BLaER1 treated with 17β-estradiol and CSF1 and Interleukin-3, amounts not matched to agents 10 nM and 100 nM (cell line): ENCODE measurements around the gene TMEM229A.
"Not testable (repeated sequence)": the region's sequence is repeated elsewhere in the genome, so short reads cannot be mapped to it uniquely, and the experiment has no call there.

ENCODE experiments used
- H3K27ac ChIP-seq, 11 experiments: shearing (Covaris generic); formaldehyde crosslinking; 2 replicates each; pipeline ENCODE4 v1.8.1; 2022
- H3K27me3 ChIP-seq, 11 experiments: shearing (Covaris generic); formaldehyde crosslinking; 2 replicates each; pipeline ENCODE4 v1.8.1; 2022
- H3K36me3 ChIP-seq, 11 experiments: shearing (Covaris generic); formaldehyde crosslinking; 2 replicates each; pipeline ENCODE4 v1.8.1; 2022
- H3K4me1 ChIP-seq, 10 experiments: shearing (Covaris generic); formaldehyde crosslinking; 2 replicates each; pipeline ENCODE4 v1.8.1; 2022
- H3K4me2 ChIP-seq, 11 experiments: shearing (Covaris generic); formaldehyde crosslinking; 2 replicates each; pipeline ENCODE4 v1.8.1; 2022
- H3K4me3 ChIP-seq, 10 experiments: shearing (Covaris generic); formaldehyde crosslinking; 2 replicates each; pipeline ENCODE4 v1.8.1; 2022
- H3K9ac ChIP-seq, 11 experiments: shearing (Covaris generic); formaldehyde crosslinking; 2 replicates each; pipeline ENCODE4 v1.8.1; 2022
- H3K9me3 ChIP-seq, 11 experiments: shearing (Covaris generic); formaldehyde crosslinking; replicated peaks in 1 of 11; 2 replicates each; pipeline ENCODE4 v1.8.1; 2022
- H4K20me1 ChIP-seq, 11 experiments: shearing (Covaris generic); formaldehyde crosslinking; 2 replicates each; pipeline ENCODE4 v1.8.1; 2022
- Cebpa-rat ChIP-seq, 11 experiments: shearing (Covaris generic); IDR thresholded peaks; 2 replicates each; pipeline ENCODE4 v1.8.1; 2022

TMEM229A gene

GRCh38 chr7:124060528-124060927 lies 27.7 kb upstream of the TMEM229A start:
- Histone ChIP-seq H3K4me3 (no peak overlapping the region), H3K9ac (no peak overlapping the region), H3K27me3 (no peaks in the 10 kb centered on the region), H3K27ac (no peak overlapping the region), H3K4me1 (no peaks in the 10 kb centered on the region), H3K36me3 (no peaks in the 10 kb centered on the region), H3K9me3 (peaks cover 0 to 5% (median 0%) of the 10 kb centered on the region in 11 experiments; a peak in 1 of 22 replicates), H3K4me2 (no peak overlapping the region), H4K20me1 (no peaks in the 10 kb centered on the region)
- TF ChIP-seq Cebpa-rat (IDR thresholded peaks at IDR 0.05) = no peak

GRCh38 chr7:124059375-124059774 lies 26.5 kb upstream of the TMEM229A start:
- Histone ChIP-seq H3K4me2 (no peak overlapping the region), H3K27me3 (no peaks in the 10 kb centered on the region), H3K9ac (no peak overlapping the region), H3K9me3 (0 out of 22 replicates have a peak, but pooled peaks cover 0 to under 1% (median 0%) of the 10 kb centered on the region in 11 experiments), H3K4me1 (no peaks in the 10 kb centered on the region), H4K20me1 (no peaks in the 10 kb centered on the region), H3K4me3 (no peak overlapping the region), H3K36me3 (no peaks in the 10 kb centered on the region), H3K27ac (no peak overlapping the region)
- TF ChIP-seq Cebpa-rat (IDR thresholded peaks at IDR 0.05) = no peak

GRCh38 chr7:124058515-124058914 lies 25.6 kb upstream of the TMEM229A start:
- no peak overlapping the region for H3K4me2 ChIP-seq
- TF ChIP-seq Cebpa-rat (IDR thresholded peaks at IDR 0.05) = no peak

GRCh38 chr7:124057872-124058271 lies 25.0 kb upstream of the TMEM229A start:
- H4K20me1 ChIP-seq = no peaks in the 10 kb centered on the region
- no peak for TF ChIP-seq Cebpa-rat (IDR thresholded peaks at IDR 0.05)

More at GRCh38 chr7:124058515-124058914, 25.6 kb upstream of the TMEM229A start:
- Histone ChIP-seq H3K4me3 (no peak overlapping the region), H3K36me3 (no peaks in the 10 kb centered on the region), H3K4me1 (no peaks in the 10 kb centered on the region), H4K20me1 (no peaks in the 10 kb centered on the region), H3K27me3 (no peaks in the 10 kb centered on the region), H3K9ac (no peak overlapping the region), H3K27ac (no peak overlapping the region), H3K9me3 (no peaks in the 10 kb centered on the region)

GRCh38 chr7:124056234-124056633 lies 23.4 kb upstream of the TMEM229A start:
- Histone ChIP-seq H4K20me1 (no peaks in the 10 kb centered on the region), H3K9ac (no peak overlapping the region), H3K4me2 (no peak overlapping the region), H3K27me3 (no peaks in the 10 kb centered on the region), H3K4me3 (no peak overlapping the region), H3K9me3 (no peaks in the 10 kb centered on the region), H3K4me1 (no peaks in the 10 kb centered on the region), H3K36me3 (no peaks in the 10 kb centered on the region), H3K27ac (no peak overlapping the region)
- no peak for TF ChIP-seq Cebpa-rat (IDR thresholded peaks at IDR 0.05)

More at GRCh38 chr7:124057872-124058271, 25.0 kb upstream of the TMEM229A start:
- H3K9ac ChIP-seq = no peak overlapping the region
- no peaks in the 10 kb centered on the region for H3K36me3 ChIP-seq
- H3K4me1 ChIP-seq = no peaks in the 10 kb centered on the region
- H3K9me3 ChIP-seq = no peaks in the 10 kb centered on the region
- H3K4me3 ChIP-seq = no peak overlapping the region
- no peaks in the 10 kb centered on the region for H3K27me3 ChIP-seq
- H3K27ac ChIP-seq = no peak overlapping the region
- no peak overlapping the region for H3K4me2 ChIP-seq

- Histone ChIP-seq H3K27ac (no peak overlapping the region), H3K4me1 (no peaks in the 10 kb centered on the region), H3K4me2 (no peak overlapping the region), H3K27me3 (no peaks in the 10 kb centered on the region), H3K9ac (no peak overlapping the region), H4K20me1 (no peaks in the 10 kb centered on the region), H3K4me3 (no peak overlapping the region), H3K36me3 (no peaks in the 10 kb centered on the region), H3K9me3 (no peaks in the 10 kb centered on the region)
- TF ChIP-seq Cebpa-rat (IDR thresholded peaks at IDR 0.05) = no peak
Measured at GRCh38 chr7:124051681-124052377, 19.0 kb upstream of the TMEM229A start.

- Histone ChIP-seq H3K4me2 (no peak overlapping the region), H3K4me3 (no peak overlapping the region), H3K4me1 (no peaks in the 10 kb centered on the region), H3K36me3 (no peaks in the 10 kb centered on the region), H3K9me3 (no peaks in the 10 kb centered on the region), H3K9ac (no peak overlapping the region), H3K27ac (no peak overlapping the region), H4K20me1 (no peaks in the 10 kb centered on the region), H3K27me3 (no peaks in the 10 kb centered on the region)
- no peak for TF ChIP-seq Cebpa-rat (IDR thresholded peaks at IDR 0.05)
Measured at GRCh38 chr7:124042826-124043225, 10.0 kb upstream of the TMEM229A start.

- no peak overlapping the region for H3K9ac ChIP-seq
- no peaks in the 10 kb centered on the region for H3K36me3 ChIP-seq
- H3K27ac ChIP-seq = no peak overlapping the region
- no peaks in the 10 kb centered on the region for H3K9me3 ChIP-seq
- H3K4me3 ChIP-seq = no peak overlapping the region
- no peaks in the 10 kb centered on the region for H4K20me1 ChIP-seq
- no peak overlapping the region for H3K4me2 ChIP-seq
- no peaks in the 10 kb centered on the region for H3K27me3 ChIP-seq
- H3K4me1 ChIP-seq = no peaks in the 10 kb centered on the region
- TF ChIP-seq Cebpa-rat (IDR thresholded peaks at IDR 0.05) = no peak
Measured at GRCh38 chr7:124041439-124041838, 8.6 kb upstream of the TMEM229A start.

GRCh38 chr7:124037902-124038301 lies 5.0 kb upstream of the TMEM229A start:
- H3K9ac ChIP-seq, H3K36me3 ChIP-seq, H3K4me1 ChIP-seq, H3K27ac ChIP-seq, H4K20me1 ChIP-seq, H3K4me2 ChIP-seq, H3K27me3 ChIP-seq, H3K4me3 ChIP-seq: not testable (repeated sequence)
- H3K9me3 ChIP-seq = peaks cover 10 to 12% (median 11%) of the 10 kb centered on the region in 11 experiments

GRCh38 chr7:124035706-124036105 lies 2.8 kb upstream of the TMEM229A start:
- Histone ChIP-seq H3K4me2 (no peak overlapping the region), H3K27ac (no peak overlapping the region), H3K9ac (no peak overlapping the region), H3K36me3 (no peaks in the 10 kb centered on the region), H3K4me3 (no peak overlapping the region), H3K9me3 (peaks cover 22 to 26% (median 24%) of the 10 kb centered on the region in 11 experiments), H3K27me3 (no peaks in the 10 kb centered on the region), H3K4me1 (no peaks in the 10 kb centered on the region), H4K20me1 (no peaks in the 10 kb centered on the region)
- TF ChIP-seq Cebpa-rat (IDR thresholded peaks at IDR 0.05) = no peak
